Measurements from ENCODE around the gene XPO4.

Gene XPO4

DNA sequence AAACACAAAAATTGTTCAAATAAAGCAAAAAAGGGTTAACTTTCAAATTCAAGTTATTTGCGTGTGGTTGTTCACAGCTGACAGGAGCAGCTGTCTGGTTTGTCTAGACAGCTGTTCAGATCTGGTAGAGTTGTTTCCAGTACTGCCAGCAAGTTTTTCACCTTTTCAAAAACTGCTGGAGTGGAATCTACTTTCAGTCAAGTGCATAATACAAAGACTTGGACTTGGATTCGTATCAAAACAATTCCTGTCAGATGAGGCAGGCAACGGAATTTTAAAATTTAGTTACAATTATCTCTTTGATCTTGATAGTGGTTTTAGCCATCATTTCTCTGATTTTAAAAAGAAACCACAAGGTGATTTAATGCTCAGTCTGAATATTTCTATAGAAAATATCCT lies 77.1 kb downstream of the XPO4 start:
- no peak for TF ChIP-seq TEAD4 (IDR thresholded peaks at IDR 0.05)
- TF ChIP-seq, protein P1, sequence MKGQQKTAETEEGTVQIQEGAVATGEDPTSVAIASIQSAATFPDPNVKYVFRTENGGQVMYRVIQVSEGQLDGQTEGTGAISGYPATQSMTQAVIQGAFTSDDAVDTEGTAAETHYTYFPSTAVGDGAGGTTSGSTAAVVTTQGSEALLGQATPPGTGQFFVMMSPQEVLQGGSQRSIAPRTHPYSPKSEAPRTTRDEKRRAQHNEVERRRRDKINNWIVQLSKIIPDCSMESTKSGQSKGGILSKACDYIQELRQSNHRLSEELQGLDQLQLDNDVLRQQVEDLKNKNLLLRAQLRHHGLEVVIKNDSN (IDR thresholded peaks at IDR 0.05) = no peak
- no peak for TF ChIP-seq NFIC (IDR thresholded peaks at IDR 0.05)
- TF ChIP-seq YY1 (IDR thresholded peaks at IDR 0.05; ENCODE audit: low read depth) = no peak
- no peak for TF ChIP-seq TAF1 (IDR thresholded peaks at IDR 0.05; ENCODE audit: low read depth)
- TF ChIP-seq, protein P2, sequence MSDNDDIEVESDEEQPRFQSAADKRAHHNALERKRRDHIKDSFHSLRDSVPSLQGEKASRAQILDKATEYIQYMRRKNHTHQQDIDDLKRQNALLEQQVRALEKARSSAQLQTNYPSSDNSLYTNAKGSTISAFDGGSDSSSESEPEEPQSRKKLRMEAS (IDR thresholded peaks at IDR 0.05) = no peak
- TF ChIP-seq CREB1 (IDR thresholded peaks at IDR 0.05; ENCODE audit: low read depth) = no peak
- no peak for TF ChIP-seq TCF12 (IDR thresholded peaks at IDR 0.05; ENCODE audit: low read depth)

DNA sequence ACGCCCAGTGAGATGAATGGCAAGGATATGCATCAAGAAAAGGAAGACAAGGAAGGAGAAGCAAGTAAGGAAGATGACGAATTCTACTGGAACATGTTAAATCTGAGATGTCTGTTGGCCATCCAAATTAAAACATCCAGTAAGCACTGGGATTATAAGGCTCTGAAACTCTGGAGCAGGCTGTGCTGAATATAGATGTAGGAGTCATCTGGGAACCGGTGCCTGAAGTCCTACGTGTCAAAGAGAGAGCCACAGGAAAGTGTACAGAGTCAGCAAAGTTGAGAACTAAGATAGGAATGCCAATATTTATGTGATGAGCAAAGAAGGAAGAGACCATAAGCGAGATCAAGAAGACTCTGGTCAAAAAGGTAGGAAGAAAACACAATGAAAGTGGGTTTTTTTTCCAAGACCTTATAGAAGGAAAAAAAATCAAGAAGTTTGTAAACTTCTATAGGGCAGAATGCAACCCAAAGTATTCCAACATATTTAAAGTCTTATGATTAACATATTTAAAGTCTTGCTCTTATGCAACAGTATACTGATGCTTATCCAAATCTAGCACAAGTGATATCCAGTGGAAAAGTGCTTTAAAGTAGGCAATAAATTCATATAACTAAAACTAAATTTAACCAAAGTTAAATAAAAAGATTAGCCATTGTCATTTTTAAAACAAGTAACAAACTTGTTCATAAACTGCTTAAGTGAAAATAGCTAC lies 77.6 kb downstream of the XPO4 start:
- TF ChIP-seq EP300 (IDR thresholded peaks at IDR 0.05; ENCODE audit: borderline replicate concordance) = no peak
- no peak for TF ChIP-seq EGR1 (IDR thresholded peaks at IDR 0.05)
- no peak for TF ChIP-seq TCF12 (IDR thresholded peaks at IDR 0.05; ENCODE audit: low read depth)
- TF ChIP-seq, protein P3, sequence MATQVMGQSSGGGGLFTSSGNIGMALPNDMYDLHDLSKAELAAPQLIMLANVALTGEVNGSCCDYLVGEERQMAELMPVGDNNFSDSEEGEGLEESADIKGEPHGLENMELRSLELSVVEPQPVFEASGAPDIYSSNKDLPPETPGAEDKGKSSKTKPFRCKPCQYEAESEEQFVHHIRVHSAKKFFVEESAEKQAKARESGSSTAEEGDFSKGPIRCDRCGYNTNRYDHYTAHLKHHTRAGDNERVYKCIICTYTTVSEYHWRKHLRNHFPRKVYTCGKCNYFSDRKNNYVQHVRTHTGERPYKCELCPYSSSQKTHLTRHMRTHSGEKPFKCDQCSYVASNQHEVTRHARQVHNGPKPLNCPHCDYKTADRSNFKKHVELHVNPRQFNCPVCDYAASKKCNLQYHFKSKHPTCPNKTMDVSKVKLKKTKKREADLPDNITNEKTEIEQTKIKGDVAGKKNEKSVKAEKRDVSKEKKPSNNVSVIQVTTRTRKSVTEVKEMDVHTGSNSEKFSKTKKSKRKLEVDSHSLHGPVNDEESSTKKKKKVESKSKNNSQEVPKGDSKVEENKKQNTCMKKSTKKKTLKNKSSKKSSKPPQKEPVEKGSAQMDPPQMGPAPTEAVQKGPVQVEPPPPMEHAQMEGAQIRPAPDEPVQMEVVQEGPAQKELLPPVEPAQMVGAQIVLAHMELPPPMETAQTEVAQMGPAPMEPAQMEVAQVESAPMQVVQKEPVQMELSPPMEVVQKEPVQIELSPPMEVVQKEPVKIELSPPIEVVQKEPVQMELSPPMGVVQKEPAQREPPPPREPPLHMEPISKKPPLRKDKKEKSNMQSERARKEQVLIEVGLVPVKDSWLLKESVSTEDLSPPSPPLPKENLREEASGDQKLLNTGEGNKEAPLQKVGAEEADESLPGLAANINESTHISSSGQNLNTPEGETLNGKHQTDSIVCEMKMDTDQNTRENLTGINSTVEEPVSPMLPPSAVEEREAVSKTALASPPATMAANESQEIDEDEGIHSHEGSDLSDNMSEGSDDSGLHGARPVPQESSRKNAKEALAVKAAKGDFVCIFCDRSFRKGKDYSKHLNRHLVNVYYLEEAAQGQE (IDR thresholded peaks at IDR 0.05; ENCODE audit: low read depth) = no peak
- TF ChIP-seq YY1 (IDR thresholded peaks at IDR 0.05; ENCODE audit: low read depth) = no peak
- TF ChIP-seq, protein P2 (IDR thresholded peaks at IDR 0.05) = no peak
- TF ChIP-seq RAD21 (IDR thresholded peaks at IDR 0.05; ENCODE audit: low read depth) = no peak
- no peak for TF ChIP-seq ZBTB7A (IDR thresholded peaks at IDR 0.05; ENCODE audit: low read depth)

DNA sequence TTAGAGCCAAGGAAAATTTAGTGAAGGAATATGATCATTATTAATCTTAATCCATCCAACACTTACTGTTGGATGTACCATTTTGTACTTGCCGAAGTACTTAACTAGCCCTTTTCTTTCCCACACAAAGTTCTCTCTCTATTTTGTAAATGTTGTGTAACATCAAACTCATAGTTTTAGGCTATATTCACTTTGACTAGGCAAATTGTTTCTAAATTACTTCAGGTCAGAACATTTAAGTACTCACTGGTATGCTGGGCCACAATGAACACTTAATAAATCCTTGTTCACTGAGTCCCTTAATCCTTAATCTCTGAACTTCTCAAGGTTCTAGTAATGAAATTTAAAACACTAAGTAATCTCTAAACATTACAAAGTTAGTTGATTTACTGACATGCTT lies 79.5 kb downstream of the XPO4 start:
- TF ChIP-seq EGR1 (IDR thresholded peaks at IDR 0.05) (no peak), FOXM1 (IDR thresholded peaks at IDR 0.05; ENCODE audit: borderline replicate concordance, low read depth) (no peak), ZBTB7A (IDR thresholded peaks at IDR 0.05; ENCODE audit: low read depth) (no peak), NFIC (IDR thresholded peaks at IDR 0.05) (no peak), TCF12 (IDR thresholded peaks at IDR 0.05; ENCODE audit: low read depth) (no peak), CEBPB (IDR thresholded peaks at IDR 0.05) (no peak), RAD21 (IDR thresholded peaks at IDR 0.05; ENCODE audit: low read depth) (no peak), CREB1 (IDR thresholded peaks at IDR 0.05; ENCODE audit: low read depth) (no peak), TEAD4 (IDR thresholded peaks at IDR 0.05) (no peak), YY1 (IDR thresholded peaks at IDR 0.05; ENCODE audit: low read depth) (no peak)
- TF ChIP-seq, protein P1 (IDR thresholded peaks at IDR 0.05) = no peak
- TF ChIP-seq, protein P2 (IDR thresholded peaks at IDR 0.05) = no peak
- TF ChIP-seq, protein P3 (IDR thresholded peaks at IDR 0.05; ENCODE audit: low read depth) = no peak

DNA sequence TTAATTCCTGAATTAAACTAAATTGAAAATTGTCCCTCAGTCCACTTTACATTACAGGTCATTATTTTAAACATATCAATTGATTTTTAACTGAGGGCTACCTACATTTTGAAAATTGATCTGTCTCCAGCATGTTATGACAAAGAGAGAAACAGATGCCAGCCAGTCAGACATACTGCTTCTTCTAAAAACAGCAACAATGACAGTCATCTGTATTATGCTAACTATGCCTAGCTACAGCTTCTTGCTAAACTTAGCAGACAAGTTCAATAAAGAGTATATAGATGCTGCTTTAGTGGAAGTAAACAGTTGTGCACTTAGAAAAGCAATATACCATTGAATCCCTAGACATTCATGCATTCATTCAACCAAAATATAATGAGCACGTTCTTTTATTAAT lies 80.1 kb downstream of the XPO4 start:
- TF ChIP-seq FOXM1 (IDR thresholded peaks at IDR 0.05; ENCODE audit: borderline replicate concordance, low read depth) (no peak), TCF12 (IDR thresholded peaks at IDR 0.05; ENCODE audit: low read depth) (no peak), TEAD4 (IDR thresholded peaks at IDR 0.05) (no peak), YY1 (IDR thresholded peaks at IDR 0.05; ENCODE audit: low read depth) (no peak), ZBTB7A (IDR thresholded peaks at IDR 0.05; ENCODE audit: low read depth) (no peak), TAF1 (IDR thresholded peaks at IDR 0.05; ENCODE audit: low read depth) (no peak), RAD21 (IDR thresholded peaks at IDR 0.05; ENCODE audit: low read depth) (no peak), EGR1 (IDR thresholded peaks at IDR 0.05) (no peak), NFIC (IDR thresholded peaks at IDR 0.05) (no peak), EP300 (IDR thresholded peaks at IDR 0.05; ENCODE audit: borderline replicate concordance) (no peak)
- TF ChIP-seq, protein P1 (IDR thresholded peaks at IDR 0.05) = no peak
- TF ChIP-seq, protein P3 (IDR thresholded peaks at IDR 0.05; ENCODE audit: low read depth) = no peak

Measured in Ishikawa (cell line).